HG02588 (cell line): ENCODE results near the gene TAGLN.

ENCODE experiments used
- ATAC-seq: cut with Tn5 transposase; IDR thresholded peaks from one replicate; pipeline ENCODE4 v1.9.1; 2021; ENCODE audit warnings: mild to moderate bottlenecking, moderate library complexity; ENCODE audit not compliant: unreplicated experiment

Gene TAGLN

DNA sequence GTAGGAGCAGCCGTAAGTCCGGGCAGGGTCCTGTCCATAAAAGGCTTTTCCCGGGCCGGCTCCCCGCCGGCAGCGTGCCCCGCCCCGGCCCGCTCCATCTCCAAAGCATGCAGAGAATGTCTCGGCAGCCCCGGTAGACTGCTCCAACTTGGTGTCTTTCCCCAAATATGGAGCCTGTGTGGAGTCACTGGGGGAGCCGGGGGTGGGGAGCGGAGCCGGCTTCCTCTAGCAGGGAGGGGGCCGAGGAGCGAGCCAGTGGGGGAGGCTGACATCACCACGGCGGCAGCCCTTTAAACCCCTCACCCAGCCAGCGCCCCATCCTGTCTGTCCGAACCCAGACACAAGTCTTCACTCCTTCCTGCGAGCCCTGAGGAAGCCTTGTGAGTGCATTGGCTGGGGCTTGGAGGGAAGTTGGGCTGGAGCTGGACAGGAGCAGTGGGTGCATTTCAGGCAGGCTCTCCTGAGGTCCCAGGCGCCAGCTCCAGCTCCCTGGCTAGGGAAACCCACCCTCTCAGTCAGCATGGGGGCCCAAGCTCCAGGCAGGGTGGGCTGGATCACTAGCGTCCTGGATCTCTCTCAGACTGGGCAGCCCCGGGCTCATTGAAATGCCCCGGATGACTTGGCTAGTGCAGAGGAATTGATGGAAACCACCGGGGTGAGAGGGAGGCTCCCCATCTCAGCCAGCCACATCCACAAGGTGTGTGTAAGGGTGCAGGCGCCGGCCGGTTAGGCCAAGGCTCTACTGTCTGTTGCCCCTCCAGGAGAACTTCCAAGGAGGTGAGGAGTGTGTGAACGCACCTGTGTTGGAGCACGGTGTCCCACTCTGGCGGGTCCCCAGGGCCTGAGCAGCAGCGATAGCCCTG is at the start of gene TAGLN:
TSS of gene TAGLN (plus strand) at position 318 of the 863 bp plus-strand sequence. CDS start 3,644 bp downstream, outside the sequence.
- ATAC-seq: no peak

DNA sequence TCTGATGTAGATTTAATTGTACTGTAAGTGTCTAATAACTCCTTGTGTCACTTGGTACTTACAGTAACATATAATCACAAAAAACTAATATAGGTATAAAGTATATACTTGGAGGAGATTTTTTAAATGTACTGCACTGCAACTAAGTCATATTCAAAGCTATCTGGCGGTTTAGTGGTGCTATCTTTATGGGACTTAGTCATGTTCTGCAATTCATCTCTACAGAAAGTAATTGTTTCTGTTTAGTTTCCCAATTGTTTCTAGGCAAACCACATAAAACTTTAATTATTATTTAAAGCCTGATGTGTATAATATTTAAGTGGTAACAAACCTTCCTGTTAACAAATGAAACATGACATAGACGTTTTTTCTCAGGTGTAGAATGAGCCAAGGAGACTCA is 47.1 kb upstream of the TAGLN start:
- no peak for ATAC-seq

DNA sequence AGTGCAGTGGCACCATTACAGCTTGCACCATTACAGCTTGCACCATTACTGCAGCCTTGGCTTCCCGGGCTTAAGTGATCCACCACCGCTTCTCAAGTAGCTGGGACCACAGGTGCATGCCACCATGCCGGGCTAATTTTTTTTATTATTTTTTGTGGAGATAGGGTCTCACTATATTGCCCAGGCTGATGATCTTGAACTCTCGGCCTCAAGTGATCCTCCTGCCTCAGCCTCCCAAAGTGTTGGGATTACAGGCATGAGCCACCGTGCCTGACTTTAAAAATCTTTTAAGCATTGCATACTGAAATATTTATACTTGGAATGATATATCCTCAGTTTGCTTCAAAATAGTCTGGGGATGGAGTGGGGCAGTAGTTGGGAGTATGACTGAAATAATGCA is 44.7 kb upstream of the TAGLN start:
- ATAC-seq: no peak

DNA sequence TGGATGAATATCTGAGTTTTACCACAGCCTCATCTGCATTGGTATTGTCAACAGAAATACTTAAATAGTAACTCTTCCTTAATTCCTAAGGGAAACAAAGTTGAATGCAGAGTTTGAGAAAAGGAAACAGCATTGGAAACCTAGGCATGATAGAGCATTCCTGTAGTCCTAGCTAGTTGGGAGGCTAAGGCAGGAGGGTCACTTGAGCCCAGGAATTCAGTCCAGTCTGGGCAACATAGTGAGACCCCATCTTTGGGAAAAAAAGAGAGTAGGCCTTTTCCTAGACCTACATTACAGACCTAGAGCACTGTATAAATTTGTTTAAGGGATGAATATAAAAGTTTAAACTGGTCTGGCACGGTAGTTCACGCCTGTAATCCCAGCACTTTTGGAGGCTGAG is 41.7 kb upstream of the TAGLN start:
- ATAC-seq: no peak

DNA sequence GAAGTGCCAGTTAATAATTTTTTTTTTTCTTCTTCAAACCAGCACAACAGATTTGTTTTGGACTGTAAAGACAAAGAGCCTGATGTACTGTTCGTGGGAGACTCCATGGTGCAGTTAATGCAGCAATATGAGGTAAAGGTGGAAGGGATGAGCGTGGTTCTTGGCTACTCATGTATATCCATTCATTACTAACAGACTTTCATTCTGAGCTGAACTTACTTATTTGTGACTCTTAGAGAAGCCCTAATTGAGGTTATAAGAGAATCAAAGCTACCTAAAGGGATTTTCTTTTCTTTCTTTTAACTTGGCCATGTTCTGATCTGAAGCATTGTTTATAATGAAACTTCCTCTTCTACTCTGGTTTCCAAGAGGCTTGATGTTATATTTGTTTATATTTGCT is 39.3 kb upstream of the TAGLN start:
- ATAC-seq: no peak

DNA sequence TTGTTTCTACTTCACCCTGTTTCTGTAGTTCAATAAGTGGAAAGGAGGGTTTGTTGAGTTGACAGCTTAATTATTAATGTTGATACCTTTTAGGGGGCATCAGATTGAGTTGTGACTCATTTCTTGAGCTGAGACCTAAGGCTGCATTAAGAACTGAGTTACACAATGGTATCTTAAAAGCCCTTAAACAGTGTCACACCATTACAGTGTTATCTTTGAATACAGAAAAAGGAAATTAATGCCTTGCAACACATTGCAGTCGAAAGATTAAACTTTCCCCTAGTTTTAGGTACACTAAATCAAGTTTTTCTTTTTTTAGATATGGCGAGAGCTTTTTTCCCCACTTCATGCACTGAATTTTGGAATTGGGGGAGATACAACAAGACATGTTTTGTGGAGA is 38.3 kb upstream of the TAGLN start:
- no peak for ATAC-seq

DNA sequence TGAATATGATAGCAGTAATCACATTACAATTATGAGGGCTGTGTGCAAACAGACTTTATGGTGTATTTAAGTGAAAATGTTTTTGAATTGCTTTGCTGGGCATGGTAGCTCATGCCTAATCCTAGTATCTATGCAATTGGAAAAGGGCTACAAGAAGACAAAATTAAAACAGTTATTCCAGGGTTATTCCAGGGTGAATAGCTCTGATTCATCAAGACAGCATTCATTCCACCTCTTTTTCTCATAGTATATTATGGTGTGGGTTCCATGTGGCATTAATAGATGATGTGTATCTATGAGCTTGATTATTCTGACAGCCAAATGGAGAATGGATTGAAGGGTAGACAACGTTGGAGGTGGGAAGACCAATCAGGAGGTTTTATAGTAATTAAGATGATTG is 32.7 kb upstream of the TAGLN start:
- no peak for ATAC-seq

DNA sequence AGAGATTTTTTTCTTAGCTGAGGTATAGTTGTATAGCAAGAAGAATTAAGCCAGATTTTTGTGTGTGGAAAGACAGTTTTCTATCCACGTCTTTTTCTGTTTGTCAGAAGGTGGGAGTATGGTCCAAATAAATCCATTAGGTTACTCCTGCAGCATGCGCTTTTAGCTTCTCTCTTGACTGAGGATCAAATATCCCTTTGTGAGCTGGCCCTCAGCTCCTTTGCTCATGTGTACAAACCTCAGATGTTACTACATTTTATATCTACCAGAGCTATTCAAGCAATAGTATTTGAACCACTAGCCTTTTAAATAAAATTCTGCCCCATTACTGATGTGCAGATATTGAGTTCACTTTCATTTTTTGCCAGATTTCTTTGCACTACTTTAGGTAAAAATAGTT is 29.4 kb upstream of the TAGLN start:
- no peak for ATAC-seq

DNA sequence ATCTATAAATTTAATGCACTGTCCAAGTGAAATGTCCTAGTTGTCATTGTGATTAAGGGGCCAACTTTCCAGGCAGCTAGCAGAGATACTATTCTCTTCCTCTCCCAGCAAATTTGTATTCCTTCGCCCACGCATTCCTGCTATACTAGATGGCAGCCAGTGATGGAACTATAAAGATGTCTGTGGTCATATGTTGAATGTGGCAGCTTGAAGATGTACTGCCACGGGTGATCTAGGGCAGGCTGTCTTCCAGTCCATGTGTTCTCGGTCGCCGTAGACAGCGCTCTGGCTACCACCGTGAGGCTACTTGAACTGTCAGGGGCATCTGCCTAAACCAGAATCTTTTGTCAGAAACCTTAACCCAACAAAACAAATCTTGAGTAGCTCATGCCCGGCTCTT is 29.0 kb upstream of the TAGLN start:
- no peak for ATAC-seq

DNA sequence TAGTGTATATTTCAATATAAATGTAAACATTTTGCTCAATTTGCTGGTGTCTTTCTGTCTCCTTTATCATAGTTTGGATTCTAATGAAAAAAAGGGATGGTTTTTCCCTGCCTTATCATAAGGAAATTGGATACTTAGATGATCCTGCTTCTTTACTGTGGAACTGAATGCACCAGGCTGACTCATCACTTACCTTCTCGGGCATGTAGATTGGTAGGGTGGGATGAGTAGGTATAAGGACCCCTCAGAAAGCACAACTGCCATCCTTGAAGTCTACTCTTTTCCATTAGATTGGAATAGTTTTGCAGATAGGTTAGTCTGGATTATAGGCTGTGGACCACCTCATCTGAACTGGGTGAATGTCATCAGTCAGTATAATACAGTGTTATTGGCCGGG is 28.2 kb upstream of the TAGLN start:
- ATAC-seq: no peak

DNA sequence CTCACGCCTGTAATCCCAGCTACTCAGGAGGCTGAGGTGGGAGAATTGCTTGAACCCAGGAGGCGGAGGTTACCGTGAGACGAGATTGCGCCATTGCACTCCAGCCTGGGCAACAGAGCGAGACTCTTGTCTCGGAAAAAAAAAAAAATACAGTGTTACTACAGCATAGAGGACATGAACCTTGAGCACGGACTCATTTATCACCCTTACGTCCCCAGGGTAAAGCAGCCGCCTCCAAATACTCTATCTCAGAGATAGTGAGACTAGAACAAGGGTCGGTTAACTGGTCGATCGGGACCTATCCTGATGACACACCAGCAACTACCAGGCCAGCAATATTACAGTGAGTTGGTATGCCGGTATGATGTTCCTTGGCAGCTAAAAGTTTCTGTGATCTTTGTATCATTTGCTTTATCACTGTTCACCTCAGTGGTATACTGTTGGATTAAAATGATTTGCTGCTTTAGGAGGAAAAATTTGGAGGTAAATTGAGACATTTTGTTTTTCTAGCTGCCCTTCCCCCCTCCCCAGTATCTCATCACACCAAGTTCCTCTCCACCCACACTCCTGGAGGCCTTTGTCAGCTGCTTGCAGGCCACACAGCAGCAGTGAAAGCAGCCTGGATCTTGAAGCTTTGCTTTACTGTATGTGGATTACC is 27.6 kb upstream of the TAGLN start:
- no peak for ATAC-seq

DNA sequence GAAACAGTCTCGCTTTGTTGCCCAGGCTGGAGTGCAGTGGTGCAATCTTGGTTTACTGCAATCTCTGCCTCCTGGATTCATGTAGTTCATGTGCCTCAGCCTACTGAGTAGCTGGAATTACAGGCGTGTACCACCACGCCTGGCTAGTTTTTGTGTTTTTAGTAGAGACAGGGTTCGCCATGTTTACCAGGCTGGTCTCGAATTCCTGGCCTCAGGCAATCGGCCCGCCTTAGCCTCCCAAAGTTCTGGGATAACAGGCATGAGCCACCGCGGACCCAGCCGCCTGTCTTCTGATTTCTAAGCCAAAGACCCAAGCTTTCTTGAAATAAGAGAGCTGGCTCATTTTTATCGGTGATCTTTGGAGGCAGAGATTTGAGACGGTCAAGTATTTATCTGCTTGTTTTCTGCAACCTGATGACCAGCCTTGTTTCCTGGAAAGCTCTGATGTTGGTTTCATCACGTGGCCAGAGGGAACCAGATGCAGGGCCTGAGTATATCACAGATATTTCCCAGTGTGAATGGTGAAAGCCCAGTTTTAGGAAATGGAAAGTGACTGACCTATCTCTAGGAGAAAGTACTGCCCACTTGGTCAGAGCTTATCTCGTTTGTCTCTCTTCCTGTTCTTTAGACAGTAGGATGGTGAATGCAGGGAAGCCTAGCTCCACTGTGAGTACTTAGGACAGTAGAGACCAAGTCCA is 26.3 kb upstream of the TAGLN start:
- ATAC-seq: no peak

DNA sequence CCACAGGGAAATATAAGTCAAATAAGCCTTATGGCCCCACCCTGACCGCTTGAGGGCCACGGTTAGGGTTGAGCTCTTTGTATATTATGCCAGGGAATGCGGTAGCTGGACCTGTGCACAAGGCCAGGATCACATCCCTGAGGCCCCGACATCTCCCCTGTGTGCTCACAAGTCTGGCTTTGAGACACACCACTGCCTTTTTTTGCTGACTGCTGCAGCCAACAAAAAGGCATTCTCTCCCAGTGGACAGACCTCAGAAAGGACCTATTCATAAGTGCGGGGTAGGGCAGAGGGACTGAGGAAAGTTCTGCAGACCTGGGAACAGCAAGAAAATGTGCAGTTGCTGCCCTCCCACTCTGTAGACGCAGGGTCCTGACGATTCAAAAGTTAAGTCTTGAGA is 24.1 kb upstream of the TAGLN start:
- ATAC-seq: no peak

DNA sequence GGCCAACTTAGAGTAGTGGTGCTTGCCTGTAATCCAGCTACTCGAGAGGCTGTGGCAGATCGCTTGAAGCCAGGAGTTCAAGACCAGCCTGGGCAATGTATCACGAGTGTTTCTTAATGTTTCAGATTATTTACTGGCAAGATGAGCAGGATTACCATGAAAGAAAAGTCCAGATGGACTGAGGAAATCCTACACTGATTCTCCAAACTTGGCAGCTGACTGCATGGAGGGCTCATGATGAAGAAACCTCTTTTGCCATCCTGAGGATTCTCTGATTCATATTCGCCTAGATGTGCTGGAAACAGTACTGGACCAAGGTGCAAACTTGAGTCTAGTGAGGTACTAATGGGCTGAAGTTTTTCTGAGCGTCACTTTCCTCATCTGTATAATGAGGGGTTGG is 23.4 kb upstream of the TAGLN start:
- no peak for ATAC-seq

DNA sequence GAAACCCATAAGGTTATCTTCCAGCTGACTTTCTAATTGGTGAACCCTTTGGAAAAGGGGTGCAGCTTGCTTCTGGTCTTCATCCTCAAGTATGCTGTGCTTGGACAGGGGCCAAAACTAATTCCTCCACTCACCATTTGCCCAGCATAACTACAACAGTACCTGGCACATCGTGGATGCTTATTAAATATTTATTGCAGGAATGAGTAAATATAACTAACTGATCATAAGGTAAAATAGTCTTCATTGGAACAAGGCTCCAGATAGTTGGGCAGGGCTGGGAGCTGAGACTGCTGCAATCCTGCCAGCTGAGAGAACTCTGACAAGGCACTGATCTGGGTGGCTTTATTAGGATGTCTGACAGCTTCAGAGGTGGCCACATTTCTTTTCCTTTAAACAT is 23.0 kb upstream of the TAGLN start:
- ATAC-seq: no peak

DNA sequence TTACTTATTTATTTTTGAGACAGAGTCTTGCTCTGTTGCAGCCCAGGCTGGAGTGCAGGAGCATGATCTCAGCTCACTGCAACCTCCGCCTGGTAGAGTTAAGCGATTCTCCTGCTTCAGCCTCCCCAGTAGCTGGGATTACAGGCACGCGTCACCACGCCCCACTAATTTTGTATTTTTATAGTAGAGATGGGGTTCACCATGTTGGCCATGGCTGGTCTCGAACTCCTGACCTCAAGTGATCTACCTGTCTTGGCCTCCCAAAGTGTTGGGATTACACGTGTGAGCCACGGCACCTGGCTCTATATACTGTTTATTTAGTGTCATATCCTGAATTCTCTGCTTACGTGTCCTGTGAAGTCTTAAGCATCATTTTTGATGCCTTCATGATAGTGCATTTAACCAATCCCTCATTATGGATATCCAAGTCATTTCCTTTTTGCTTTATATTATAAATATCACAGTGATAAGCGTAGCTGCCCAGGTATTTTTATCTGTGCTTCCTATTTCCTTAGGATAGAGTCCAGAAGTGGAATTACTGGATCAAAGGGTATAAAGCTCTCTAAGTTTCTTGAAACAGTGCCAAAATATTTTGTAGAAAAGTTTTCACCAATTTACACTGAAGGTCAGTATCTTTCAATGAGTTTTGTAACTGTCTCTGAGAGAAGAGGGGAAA is 21.5 kb upstream of the TAGLN start:
- no peak for ATAC-seq

DNA sequence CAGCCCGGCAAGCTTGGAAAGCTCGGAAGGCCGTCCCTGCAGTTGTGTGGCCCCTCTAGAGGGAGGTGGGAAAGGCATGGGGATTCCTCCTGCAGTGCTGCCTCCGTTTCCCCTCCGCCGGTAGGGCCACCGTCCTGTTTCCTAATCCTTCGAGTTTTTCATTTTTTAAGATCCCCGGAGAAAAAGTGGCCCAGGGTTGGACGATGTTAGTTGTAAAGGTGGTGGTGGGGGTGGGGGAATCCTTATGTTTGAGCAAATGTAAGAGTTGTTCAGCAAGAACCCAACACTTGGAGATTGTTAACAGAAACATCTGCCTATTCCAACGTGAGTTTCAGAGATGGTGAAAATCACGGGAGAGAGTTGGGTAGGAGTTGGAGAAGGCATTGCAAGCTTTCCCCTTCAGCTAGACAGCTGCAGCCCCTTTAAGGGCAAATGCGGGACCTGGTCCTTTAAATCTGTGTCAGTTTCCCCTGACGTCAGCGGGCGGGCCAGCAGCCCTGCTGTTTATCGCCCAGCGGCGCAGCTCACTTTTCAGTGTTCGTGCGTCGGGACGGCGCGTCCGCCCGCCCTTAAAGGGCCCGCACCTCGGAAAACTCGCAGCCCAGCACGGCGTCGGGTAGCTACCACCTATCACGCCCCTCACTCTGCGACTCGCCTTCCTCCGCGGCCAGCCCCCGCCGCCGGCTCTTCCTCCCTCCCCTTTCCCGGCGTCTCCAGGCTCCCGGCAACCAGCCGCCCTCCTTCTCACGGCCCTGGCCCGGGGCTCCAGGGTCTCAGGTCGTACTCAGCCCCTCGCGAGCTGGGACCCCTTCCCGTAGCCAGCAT is 20.7 kb upstream of the TAGLN start, which contains the start of gene SIDT2:
TSS of gene SIDT2 (plus strand) at position 534 of the 825 bp plus-strand sequence. CDS start 521 bp downstream, outside the sequence.
- ATAC-seq: peak; percentile 89

DNA sequence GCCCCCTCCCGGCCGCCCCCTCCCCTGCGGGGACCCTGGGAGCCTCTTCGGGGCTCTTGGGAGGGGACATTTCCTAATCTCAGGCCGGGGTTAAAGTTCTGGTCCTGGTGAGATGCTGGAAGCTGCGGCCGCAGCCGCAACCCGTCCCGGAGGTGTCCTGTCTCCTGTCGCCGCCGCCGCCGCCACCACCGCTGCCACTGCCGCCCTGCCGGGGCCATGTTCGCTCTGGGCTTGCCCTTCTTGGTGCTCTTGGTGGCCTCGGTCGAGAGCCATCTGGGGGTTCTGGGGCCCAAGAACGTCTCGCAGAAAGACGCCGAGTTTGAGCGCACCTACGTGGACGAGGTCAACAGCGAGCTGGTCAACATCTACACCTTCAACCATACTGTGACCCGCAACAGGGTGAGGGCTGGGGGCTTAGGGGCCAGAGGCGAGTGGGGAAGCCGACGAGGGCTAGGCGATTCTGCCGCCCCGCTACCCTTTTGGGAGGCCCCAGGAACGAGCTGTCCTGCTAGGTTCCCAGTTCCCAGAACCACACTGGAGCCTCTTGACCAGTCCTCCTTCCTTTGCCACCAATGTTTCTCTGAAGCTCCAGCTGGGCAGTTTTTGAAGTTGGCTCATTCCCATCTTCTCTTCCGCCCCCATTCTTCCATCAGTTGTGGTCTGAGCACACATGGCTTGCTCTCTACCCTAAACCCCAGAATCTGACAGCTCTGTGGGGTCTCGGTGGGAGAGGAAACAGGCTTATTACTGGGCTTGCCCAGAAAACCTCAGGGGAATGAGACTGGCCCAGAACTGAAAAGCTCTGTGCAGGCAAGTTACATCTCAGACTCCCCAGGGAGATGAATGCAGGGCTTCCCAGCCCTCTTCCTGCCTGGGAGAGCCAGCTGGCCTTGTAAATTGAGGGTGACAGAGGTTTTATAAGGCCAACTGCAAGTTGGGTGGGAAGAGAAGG is 19.8 kb upstream of the TAGLN start:
- peak; percentile 28 for ATAC-seq

DNA sequence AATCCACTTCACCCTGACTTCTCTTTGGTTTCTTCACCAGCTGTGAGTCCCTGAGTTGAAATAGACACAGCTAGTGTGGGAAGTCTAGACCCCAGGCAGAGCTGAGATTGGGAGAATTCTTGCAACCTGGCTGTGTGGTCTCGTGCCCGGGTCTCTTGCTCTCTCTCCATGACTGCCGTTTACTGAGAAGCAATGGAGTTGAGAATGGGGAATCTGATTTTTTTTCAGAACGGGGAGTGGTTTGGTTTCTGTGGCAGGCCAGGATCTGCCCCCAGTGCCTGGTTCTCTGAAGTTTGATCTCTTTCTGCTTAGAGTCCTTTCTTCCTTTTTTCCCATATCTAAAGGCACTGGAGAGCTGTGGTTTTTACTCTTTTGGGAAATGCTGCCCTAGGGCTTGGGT is 19.1 kb upstream of the TAGLN start:
- ATAC-seq: no peak
